HepG2 (cell line): ENCODE measurements around the gene AP1G1. TPM values are rescaled to one million over a fixed set of nuclear protein-coding genes. Genes with fewer than 3 reads are reported as not detected.

Experiments used
- ARID2 ChIP-seq: sonication (generic); formaldehyde crosslinking; IDR thresholded peaks from 2 replicates; pipeline ENCODE4 v1.8.1; 2022; ENCODE audit warnings: mild to moderate bottlenecking, missing genetic modification reagents, borderline replicate concordance
- ATF5 ChIP-seq: sonication (generic); formaldehyde crosslinking; IDR thresholded peaks from 2 replicates; pipeline ENCODE4 v1.4.0; 2020; ENCODE audit warnings: mild to moderate bottlenecking, low read depth, missing genetic modification reagents
- BORCS8-MEF2B ChIP-seq: sonication (generic); formaldehyde crosslinking; IDR thresholded peaks from 2 replicates; pipeline ENCODE4 v1.8.0; 2022; ENCODE audit warnings: mild to moderate bottlenecking, missing genetic modification reagents
- CREBL2 ChIP-seq: sonication (generic); formaldehyde crosslinking; IDR thresholded peaks from 2 replicates; pipeline ENCODE4 v1.8.1; 2023; ENCODE audit warnings: missing genetic modification reagents, mild to moderate bottlenecking, borderline replicate concordance
- DRAP1 ChIP-seq: IDR thresholded peaks from 2 replicates; pipeline ENCODE4 v1.6.1; 2016; ENCODE audit warnings: missing genetic modification reagents, missing compliant biosample characterization
- EHMT2 ChIP-seq: fragments of 200-600 bp; sonication (generic); IDR thresholded peaks from 2 replicates; pipeline ENCODE4 v1.7.0; 2017; ENCODE audit warnings: antibody characterized with exemption, low read depth, low read length, borderline replicate concordance
- IKZF4 ChIP-seq: sonication (generic); formaldehyde crosslinking; IDR thresholded peaks from 2 replicates; pipeline ENCODE4 v1.5.1; 2020; ENCODE audit warnings: borderline replicate concordance, mild to moderate bottlenecking, low read depth, missing genetic modification reagents; ENCODE audit errors: not compliant biosample characterization
- KMT2A ChIP-seq: sonication (generic); formaldehyde crosslinking; IDR thresholded peaks from 2 replicates; pipeline ENCODE4 v1.4.0; 2020; ENCODE audit warnings: missing genetic modification reagents
- LRRFIP1 ChIP-seq: sonication (generic); formaldehyde crosslinking; conservative IDR thresholded peaks from 2 replicates; pipeline ENCODE4 v1.4.0; 2020; ENCODE audit warnings: missing genetic modification reagents
- POGK ChIP-seq: sonication (generic); formaldehyde crosslinking; conservative IDR thresholded peaks from 2 replicates; pipeline ENCODE4 v1.8.0; 2022; ENCODE audit warnings: mild to moderate bottlenecking, moderate library complexity, missing genetic modification reagents
- RFX1 ChIP-seq: fragments of 450-650 bp; IDR thresholded peaks from 2 replicates; pipeline ENCODE4 v1.6.1; 2017
- RXRB ChIP-seq: IDR thresholded peaks from 2 replicates; pipeline ENCODE4 v1.6.1; 2016; ENCODE audit warnings: borderline replicate concordance, missing genetic modification reagents, missing compliant biosample characterization
- SMAD9 ChIP-seq: sonication (generic); formaldehyde crosslinking; IDR thresholded peaks from 2 replicates; pipeline ENCODE4 v1.5.1; 2020; ENCODE audit warnings: mild to moderate bottlenecking, missing genetic modification reagents
- ZBTB3 ChIP-seq: sonication (generic); formaldehyde crosslinking; IDR thresholded peaks from 2 replicates; pipeline ENCODE4 v1.4.0; 2020; ENCODE audit warnings: low read depth, mild to moderate bottlenecking, moderate library complexity, missing genetic modification reagents, borderline replicate concordance
- ZBTB7A ChIP-seq: sonication (generic); formaldehyde crosslinking; IDR thresholded peaks from 2 replicates; pipeline ENCODE4 v1.8.0; 2022; ENCODE audit warnings: mild to moderate bottlenecking, missing genetic modification reagents
- ZNF10 ChIP-seq: sonication (generic); formaldehyde crosslinking; IDR thresholded peaks from 2 replicates; pipeline ENCODE4 v1.4.0; 2020; ENCODE audit warnings: mild to moderate bottlenecking, low read depth, missing genetic modification reagents, borderline replicate concordance
- ZNF253 ChIP-seq: sonication (generic); formaldehyde crosslinking; IDR thresholded peaks from 2 replicates; pipeline ENCODE4 v1.8.0; 2022; ENCODE audit warnings: mild to moderate bottlenecking, missing genetic modification reagents, borderline replicate concordance
- ZNF432 ChIP-seq: sonication (generic); formaldehyde crosslinking; IDR thresholded peaks from 2 replicates; pipeline ENCODE4 v1.5.0; 2020; ENCODE audit warnings: missing genetic modification reagents, mild to moderate bottlenecking, borderline replicate concordance
- ZNF468 ChIP-seq: sonication (generic); formaldehyde crosslinking; IDR thresholded peaks from 2 replicates; pipeline ENCODE4 v1.8.0; 2022; ENCODE audit warnings: mild to moderate bottlenecking, moderate library complexity, missing genetic modification reagents
- ZNF547 ChIP-seq: sonication (generic); formaldehyde crosslinking; IDR thresholded peaks from 2 replicates; pipeline ENCODE4 v1.5.1; 2020; ENCODE audit warnings: mild to moderate bottlenecking, missing genetic modification reagents
- ZNF709 ChIP-seq: sonication (generic); formaldehyde crosslinking; IDR thresholded peaks from 2 replicates; pipeline ENCODE4 v1.5.0; 2020; ENCODE audit warnings: mild to moderate bottlenecking, missing genetic modification reagents
- ZSCAN20 ChIP-seq: sonication (generic); formaldehyde crosslinking; IDR thresholded peaks from 2 replicates; pipeline ENCODE4 v1.4.0; 2020; ENCODE audit warnings: missing genetic modification reagents, mild to moderate bottlenecking, borderline replicate concordance
- polyA plus RNA-seq, 8 experiments: library from polyadenylated mRNA; depleted of rRNA in 3 of 8; stranded (reverse) in 7 of 8; unstranded in 1 of 8; fragments of >200 nt; fragmentation: Illumina TruSeq in 4 of 8; extraction: Trizol in 4 of 8; gene quantifications; 2 replicates each; pipeline versions ENCODE4 v1.2.1 to v1.2.3, GENCODE V29; 2011 to 2016; ENCODE audit warnings: low read depth in 4 of 8, missing spikeins in 1 of 8, mixed read lengths in 1 of 8; ENCODE audit not compliant: insufficient read depth in 1 of 8
- total RNA-seq, 5 experiments: library from RNA; depleted of rRNA; stranded (reverse); fragments of >200 nt; fragmentation: Illumina TruSeq; extraction: Trizol; gene quantifications; 2 replicates each; pipeline ENCODE4 v1.2.3, GENCODE V29; 2016; ENCODE audit warnings: low read depth in 1 of 5

The AP1G1 gene
- total and polyA plus RNA-seq, 2 of the 13 experiments (the other 11 are each of a cell fraction or from before 2014, with no cell fraction given): 62.2 to 66.2 TPM

- TF ChIP-seq ATF5 (no peak), LRRFIP1 (no peak; the same call in 1 of the 2 replicates), ARID2 (CRISPR knock-in tag) (no peak), ZBTB3 (CRISPR knock-in tag) (no peak), CREBL2 (CRISPR knock-in tag) (0 out of 2 replicates have a peak, but pooled peaks have one; percentile 26), ZNF253 (CRISPR knock-in tag) (peak; percentile 58; the same call in 1 of the 2 replicates), POGK (CRISPR knock-in tag) (peak; percentile 69; the same call in 1 of the 2 replicates), RFX1 (no peak), ZNF547 (CRISPR knock-in tag) (0 out of 2 replicates have a peak, but pooled peaks have one; percentile 62), EHMT2 (no peak), KMT2A (CRISPR knock-in tag) (peak; percentile 81), BORCS8-MEF2B (CRISPR knock-in tag) (peak; percentile 59; the same call in 1 of the 2 replicates), DRAP1 (CRISPR knock-in tag) (no peak), ZNF432 (CRISPR knock-in tag) (no peak), ZNF10 (no peak), ZNF468 (CRISPR knock-in tag) (no peak), ZBTB7A (no peak), RXRB (peak; percentile 31; the same call in 1 of the 2 replicates), SMAD9 (CRISPR knock-in tag) (peak; percentile 54; the same call in 1 of the 2 replicates), ZNF709 (CRISPR knock-in tag) (peak; percentile 72; the same call in 1 of the 2 replicates), IKZF4 (CRISPR knock-in tag) (peak; percentile 21), ZSCAN20 (CRISPR knock-in tag) (0 out of 2 replicates have a peak, but pooled peaks have one; percentile 52)
Measured at GRCh38 chr16:71722801-71723536, 85.7 kb downstream of the AP1G1 start (continued).
